ENCODE results near the gene KRTAP5-10.
"Not testable (repeated sequence)": the region's sequence is repeated elsewhere in the genome, so short reads cannot be mapped to it uniquely, and the experiment has no call there.

The KRTAP5-10 gene

GRCh38 chr11:71580057-71581003, 15.0 kb downstream of the KRTAP5-10 start:
- no peak overlapping the region for H3K4me3 ChIP-seq (ENCODE audit: low read depth, low read length)
- peak; percentile 53 for DNase-seq (ENCODE audit: low read depth)
- no peak for TF ChIP-seq MYC (IDR thresholded peaks at IDR 0.05; ENCODE audit: low read depth, low read length)
- no peak; the same call in 1 of the 2 replicates for TF ChIP-seq MAX (IDR thresholded peaks at IDR 0.05; ENCODE audit: low read depth, low read length)
- no peak for TF ChIP-seq POLR2A (IDR thresholded peaks at IDR 0.05; ENCODE audit: extremely low read depth, insufficient read length)
- peak; percentile 96 for TF ChIP-seq CTCF (IDR thresholded peaks at IDR 0.05; ENCODE audit: low read depth, low read length)

GRCh38 chr11:71581826-71582225, 16.5 kb downstream of the KRTAP5-10 start:
- no peak for TF ChIP-seq POLR2A (IDR thresholded peaks at IDR 0.05; ENCODE audit: extremely low read depth, insufficient read length)
- no peak for TF ChIP-seq MYC (IDR thresholded peaks at IDR 0.05; ENCODE audit: low read depth, low read length)
- TF ChIP-seq CTCF (IDR thresholded peaks at IDR 0.05; ENCODE audit: low read depth, low read length): no peak
- no peak for TF ChIP-seq MAX (IDR thresholded peaks at IDR 0.05; ENCODE audit: low read depth, low read length)
- no peak for DNase-seq (ENCODE audit: low read depth)

GRCh38 chr11:71582309-71582895, 17.0 kb downstream of the KRTAP5-10 start, which contains the start of gene KRTAP5-11:
KRTAP5-11 (minus strand) TSS chr11:71582875; CDS start chr11:71582837, 38 bp downstream.
- DNase-seq (ENCODE audit: low read depth): peak; percentile 23
- H3K4me3 ChIP-seq (ENCODE audit: low read depth, low read length): no peak within 1 kb of the TSS
- TF ChIP-seq MAX (IDR thresholded peaks at IDR 0.05; ENCODE audit: low read depth, low read length) (no peak), CTCF (IDR thresholded peaks at IDR 0.05; ENCODE audit: low read depth, low read length) (no peak), MYC (IDR thresholded peaks at IDR 0.05; ENCODE audit: low read depth, low read length) (no peak), POLR2A (IDR thresholded peaks at IDR 0.05; ENCODE audit: extremely low read depth, insufficient read length) (no peak)

More at GRCh38 chr11:71581826-71582225, 16.5 kb downstream of the KRTAP5-10 start:
- no peak overlapping the region for H3K4me3 ChIP-seq (ENCODE audit: low read depth, low read length)

- not testable (repeated sequence) for DNase-seq (ENCODE audit: low read depth); H3K4me3 ChIP-seq (ENCODE audit: low read depth, low read length)
Observed at GRCh38 chr11:71582969-71583368, 17.6 kb downstream of the KRTAP5-10 start.

- not testable (repeated sequence) for H3K4me3 ChIP-seq (ENCODE audit: low read depth, low read length); DNase-seq (ENCODE audit: low read depth)
Observed at GRCh38 chr11:71585673-71586072, 20.3 kb downstream of the KRTAP5-10 start.

DNA sequence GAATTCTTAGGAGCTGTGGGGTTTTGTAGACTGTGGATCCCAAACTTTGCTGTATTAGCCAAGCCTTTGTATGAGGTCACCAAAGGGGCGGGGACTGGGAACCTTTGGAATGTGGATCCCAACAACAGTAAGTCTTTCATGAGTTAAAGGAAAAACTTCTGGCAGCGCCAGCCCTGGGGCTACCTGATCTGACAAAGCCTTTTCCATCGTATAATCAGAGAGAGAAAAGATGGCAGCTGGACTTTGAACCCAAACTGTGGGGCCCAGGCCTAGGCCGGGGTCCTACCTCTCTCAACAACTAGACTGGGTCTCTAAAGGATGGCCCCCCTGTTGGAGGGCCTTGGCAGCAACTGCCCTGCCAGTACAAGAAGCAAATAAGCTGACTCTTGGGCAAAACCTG, 23.0 kb downstream of the KRTAP5-10 start:
- H3K4me3 ChIP-seq (ENCODE audit: low read depth, low read length); DNase-seq (ENCODE audit: low read depth): not testable (repeated sequence)

DNA sequence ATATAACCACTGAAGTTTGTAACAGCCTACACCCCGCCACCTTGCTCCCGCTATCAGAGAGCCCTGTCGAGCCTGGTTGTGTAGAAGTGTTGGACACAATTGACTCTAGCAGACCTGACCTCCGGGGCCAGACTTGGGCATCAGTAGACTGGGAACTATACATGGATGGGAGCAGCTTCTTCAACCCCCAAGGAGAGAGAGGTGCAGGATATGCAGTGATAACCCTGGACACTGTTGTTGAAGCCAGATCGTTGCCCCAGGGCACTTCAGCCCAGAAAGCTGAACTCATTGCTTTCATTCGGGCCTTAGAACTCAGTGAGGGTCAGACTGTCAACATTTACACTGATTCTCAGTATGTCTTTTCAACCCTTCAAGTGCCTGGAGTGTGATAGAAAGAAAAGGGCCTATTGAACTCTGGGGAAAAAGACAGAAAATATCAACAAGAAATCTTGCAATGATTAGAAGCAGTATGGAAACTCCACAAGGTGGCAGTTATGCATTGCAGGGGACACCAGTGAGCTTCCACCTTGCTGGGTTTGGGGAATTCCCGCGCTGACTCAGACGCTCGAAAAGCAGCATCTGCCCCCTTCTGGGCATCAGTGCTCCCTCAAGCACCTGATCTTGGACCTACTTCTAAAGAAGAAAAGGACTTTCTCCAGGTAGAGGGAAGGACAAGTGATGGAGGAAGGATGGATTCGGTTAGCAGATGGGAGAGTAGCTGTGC, 23.6 kb downstream of the KRTAP5-10 start:
- peak; percentile 31 for DNase-seq (ENCODE audit: low read depth)

GRCh38 chr11:71589546-71589920, 24.2 kb downstream of the KRTAP5-10 start:
- DNase-seq (ENCODE audit: low read depth); H3K4me3 ChIP-seq (ENCODE audit: low read depth, low read length): not testable (repeated sequence)

More for the DNA sequence above, 23.6 kb downstream of the KRTAP5-10 start:
- not testable (repeated sequence) for H3K4me3 ChIP-seq (ENCODE audit: low read depth, low read length)

GRCh38 chr11:71603221-71603620, 37.9 kb downstream of the KRTAP5-10 start:
- not testable (repeated sequence) for DNase-seq (ENCODE audit: low read depth); H3K4me3 ChIP-seq (ENCODE audit: low read depth, low read length)

- not testable (repeated sequence) for H3K4me3 ChIP-seq (ENCODE audit: low read depth, low read length); DNase-seq (ENCODE audit: low read depth)
Observed at GRCh38 chr11:71604798-71605488, 39.6 kb downstream of the KRTAP5-10 start.

- not testable (repeated sequence) for H3K4me3 ChIP-seq (ENCODE audit: low read depth, low read length)
Observed at GRCh38 chr11:71606853-71607519, 41.6 kb downstream of the KRTAP5-10 start.

More at GRCh38 chr11:71606853-71607519, 41.6 kb downstream of the KRTAP5-10 start:
- DNase-seq (ENCODE audit: low read depth): not testable (repeated sequence)

Measured in NB4 (cell line).